Liver (tissue), 9 donors: ENCODE results near the gene BACH1. TPM values are rescaled to one million over a fixed set of nuclear protein-coding genes. Genes with fewer than 3 reads are reported as not detected.

Source experiments
- DNase-seq: peaks from one replicate; pipeline ENCODE4 v3.0.0-alpha.2; 2017; ENCODE audit warnings: low spot score
- H3K27ac ChIP-seq, 2 donors: one replicate each; pipeline ENCODE4 v1.7.0; 2013; ENCODE audit warnings: inconsistent platforms in 2 of 2, low read length in 2 of 2, control low read depth in 1 of 2, low read depth in 1 of 2, mild to moderate bottlenecking in 1 of 2
- H3K27me3 ChIP-seq, 4 donors: one replicate each; pipeline versions ENCODE4 v1.6.1 to v1.7.0; 2013; ENCODE audit warnings: low read length in 3 of 4, inconsistent platforms in 1 of 4, mild to moderate bottlenecking in 1 of 4, moderate library complexity in 1 of 4; ENCODE audit not compliant: control insufficient read depth in 4 of 4, insufficient read depth in 4 of 4
- H3K36me3 ChIP-seq, 4 donors: one replicate each; pipeline versions ENCODE4 v1.6.1 to v1.7.0; 2013; ENCODE audit warnings: low read length in 3 of 4, mild to moderate bottlenecking in 3 of 4, low read depth in 1 of 4, moderate library complexity in 1 of 4; ENCODE audit not compliant: control insufficient read depth in 4 of 4, insufficient read depth in 3 of 4
- H3K4me1 ChIP-seq, 4 donors: one replicate each; pipeline versions ENCODE4 v1.6.1 to v1.7.0; 2013; ENCODE audit warnings: low read length in 3 of 4, mild to moderate bottlenecking in 3 of 4, moderate library complexity in 1 of 4; ENCODE audit not compliant: control insufficient read depth in 4 of 4, insufficient read depth in 4 of 4
- H3K4me3 ChIP-seq, 3 donors: one replicate each; pipeline versions ENCODE4 v1.6.1 to v1.7.0; 2013; ENCODE audit warnings: low read length in 3 of 3, control low read depth in 1 of 3, low read depth in 1 of 3, mild to moderate bottlenecking in 1 of 3
- H3K9ac ChIP-seq, 2 donors: one replicate each; pipeline ENCODE4 v1.7.0; 2013; ENCODE audit warnings: low read length in 2 of 2, mild to moderate bottlenecking in 2 of 2, moderate library complexity in 2 of 2, control low read depth in 1 of 2, low read depth in 1 of 2
- H3K9me3 ChIP-seq, 4 donors: one replicate each; pipeline versions ENCODE4 v1.6.1 to v1.7.0; 2013; ENCODE audit warnings: low read length in 3 of 4; ENCODE audit not compliant: control insufficient read depth in 4 of 4
- EGR1 ChIP-seq, 2 donors: IDR thresholded peaks; 2 replicates each; pipeline ENCODE4 v1.6.1; 2016 to 2018; ENCODE audit warnings: antibody characterized with exemption in 2 of 2, low read depth in 2 of 2
- FOXA1 ChIP-seq: IDR thresholded peaks from 2 replicates; pipeline ENCODE4 v1.6.1; 2016; ENCODE audit warnings: antibody characterized with exemption
- FOXA2 ChIP-seq: IDR thresholded peaks from 2 replicates; pipeline ENCODE4 v1.6.1; 2016; ENCODE audit warnings: antibody characterized with exemption
- GABPA ChIP-seq, 2 donors: IDR thresholded peaks in 1 of 2; conservative IDR thresholded peaks in 1 of 2; 2 replicates each; pipeline ENCODE4 v1.6.1; 2016; ENCODE audit warnings: antibody characterized with exemption in 2 of 2, mild to moderate bottlenecking in 1 of 2, moderate library complexity in 1 of 2
- HNF4G ChIP-seq: IDR thresholded peaks from 2 replicates; pipeline ENCODE4 v1.6.1; 2016; ENCODE audit warnings: antibody characterized with exemption
- JUND ChIP-seq, 2 donors: IDR thresholded peaks; 2 replicates each; pipeline ENCODE4 v1.6.1; 2016; ENCODE audit warnings: antibody characterized with exemption in 2 of 2
- NR2F2 ChIP-seq: IDR thresholded peaks from 2 replicates; pipeline ENCODE4 v1.6.1; 2016; ENCODE audit warnings: antibody characterized with exemption
- RXRA ChIP-seq, 2 donors: IDR thresholded peaks; 2 replicates each; pipeline ENCODE4 v1.6.1; 2017 to 2018; ENCODE audit warnings: antibody characterized with exemption in 2 of 2, mild to moderate bottlenecking in 1 of 2
- SP1 ChIP-seq: IDR thresholded peaks from 2 replicates; pipeline ENCODE4 v1.6.1; 2018; ENCODE audit warnings: antibody characterized with exemption, mild to moderate bottlenecking
- TAF1 ChIP-seq: conservative IDR thresholded peaks from 2 replicates; pipeline ENCODE4 v1.6.1; 2016; ENCODE audit warnings: antibody characterized with exemption, mild to moderate bottlenecking
- YY1 ChIP-seq: IDR thresholded peaks from 2 replicates; pipeline ENCODE4 v1.6.1; 2016; ENCODE audit warnings: antibody characterized with exemption, mild to moderate bottlenecking
- WGBS: extraction: QIAGEN DNeasy Blood & Tissue Kit; methylation state at CpG from one replicate; pipeline ENCODE4 v1.1.7; 2013; 5-methylcytosine and 5-hydroxymethylcytosine counted together
- polyA plus RNA-seq, 2 donors: library from polyadenylated mRNA; stranded (reverse) in 1 of 2; unstranded in 1 of 2; fragments of 200-250 nt in 1 of 2; fragments of >200 nt in 1 of 2; fragmentation: Nextera tagmentation in 1 of 2; extraction: Ambion mirVana in 1 of 2; gene quantifications; one replicate each; pipeline versions ENCODE4 v1.2.1 to v1.2.3, GENCODE V29; 2013 to 2015
- total RNA-seq, 2 donors: library from RNA; depleted of rRNA; stranded (reverse); fragments of >200 nt; gene quantifications; one replicate each; pipeline ENCODE4 v1.2.3, GENCODE V29; 2014
- TF ChIP-seq, protein P1 (sequence below): IDR thresholded peaks from 2 replicates; pipeline ENCODE4 v1.6.1; 2016; ENCODE audit warnings: antibody characterized with exemption
- TF ChIP-seq, protein P2 (sequence below): IDR thresholded peaks from 2 replicates; pipeline ENCODE4 v1.6.1; 2016; ENCODE audit warnings: antibody characterized with exemption, mild to moderate bottlenecking
- TF ChIP-seq, protein P3 (sequence below): IDR thresholded peaks from 2 replicates; pipeline ENCODE4 v1.6.1; 2016; ENCODE audit warnings: antibody characterized with exemption
- TF ChIP-seq, protein P4 (sequence below): IDR thresholded peaks from 2 replicates; pipeline ENCODE4 v1.6.1; 2016; ENCODE audit warnings: antibody characterized with exemption
- TF ChIP-seq, protein P5 (sequence below): fragments of 150-350 bp; IDR thresholded peaks from 2 replicates; pipeline ENCODE4 v1.5.1; 2017; ENCODE audit warnings: improper control_type of control experiment, low read depth, low read length; ENCODE audit not compliant: missing input control
- donor health status: healthy.
- donor health status: healthy.
- donor health status: healthy.
- donor health status: healthy.
- donor health status: healthy.

The BACH1 gene
- total and polyA plus RNA-seq, 4 donors = 7.5 to 47.1 (median 19.9) TPM

DNA sequence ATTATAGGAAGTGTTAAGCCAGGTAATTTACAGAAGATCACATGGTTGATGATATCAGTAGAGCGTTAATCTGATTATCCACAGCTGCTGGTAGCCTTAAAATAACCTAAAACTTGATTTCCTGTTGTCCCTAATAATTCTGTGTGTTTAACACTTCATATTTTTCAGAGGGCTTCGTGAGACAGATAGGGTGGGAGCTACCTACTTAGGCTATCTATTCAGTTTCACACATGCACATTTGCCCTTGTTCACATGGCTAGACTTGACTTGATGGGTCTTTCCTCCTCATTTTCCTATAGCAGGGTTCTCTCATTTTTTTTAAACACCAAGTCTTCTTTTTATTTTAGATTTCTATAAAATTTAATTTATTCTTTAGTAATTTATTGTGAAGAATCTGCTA, 11.0 kb downstream of the BACH1 start:
- no peak for DNase-seq
- Histone ChIP-seq H3K27ac (no peak overlapping the region), H3K4me1 (peaks cover under 1 to 30% (median 11%) of the 10 kb centered on the region in 4 donors), H3K36me3 (peaks cover 0 to 2% (median under 1%) of the 10 kb centered on the region in 4 donors), H3K9ac (no peak overlapping the region), H3K27me3 (no peaks in the 10 kb centered on the region), H3K9me3 (no peaks in the 10 kb centered on the region), H3K4me3 (no peak overlapping the region)
- TF ChIP-seq, protein P1, sequence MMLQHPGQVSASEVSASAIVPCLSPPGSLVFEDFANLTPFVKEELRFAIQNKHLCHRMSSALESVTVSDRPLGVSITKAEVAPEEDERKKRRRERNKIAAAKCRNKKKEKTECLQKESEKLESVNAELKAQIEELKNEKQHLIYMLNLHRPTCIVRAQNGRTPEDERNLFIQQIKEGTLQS = no peak
- TF ChIP-seq HNF4G (no peak), SP1 (no peak), YY1 (no peak), JUND (IDR thresholded peaks at IDR 0.05) (no peak), TAF1 (no peak), FOXA1 (no peak), NR2F2 (no peak), RXRA (IDR thresholded peaks at IDR 0.05) (no peak), FOXA2 (no peak)
- TF ChIP-seq, protein P2, sequence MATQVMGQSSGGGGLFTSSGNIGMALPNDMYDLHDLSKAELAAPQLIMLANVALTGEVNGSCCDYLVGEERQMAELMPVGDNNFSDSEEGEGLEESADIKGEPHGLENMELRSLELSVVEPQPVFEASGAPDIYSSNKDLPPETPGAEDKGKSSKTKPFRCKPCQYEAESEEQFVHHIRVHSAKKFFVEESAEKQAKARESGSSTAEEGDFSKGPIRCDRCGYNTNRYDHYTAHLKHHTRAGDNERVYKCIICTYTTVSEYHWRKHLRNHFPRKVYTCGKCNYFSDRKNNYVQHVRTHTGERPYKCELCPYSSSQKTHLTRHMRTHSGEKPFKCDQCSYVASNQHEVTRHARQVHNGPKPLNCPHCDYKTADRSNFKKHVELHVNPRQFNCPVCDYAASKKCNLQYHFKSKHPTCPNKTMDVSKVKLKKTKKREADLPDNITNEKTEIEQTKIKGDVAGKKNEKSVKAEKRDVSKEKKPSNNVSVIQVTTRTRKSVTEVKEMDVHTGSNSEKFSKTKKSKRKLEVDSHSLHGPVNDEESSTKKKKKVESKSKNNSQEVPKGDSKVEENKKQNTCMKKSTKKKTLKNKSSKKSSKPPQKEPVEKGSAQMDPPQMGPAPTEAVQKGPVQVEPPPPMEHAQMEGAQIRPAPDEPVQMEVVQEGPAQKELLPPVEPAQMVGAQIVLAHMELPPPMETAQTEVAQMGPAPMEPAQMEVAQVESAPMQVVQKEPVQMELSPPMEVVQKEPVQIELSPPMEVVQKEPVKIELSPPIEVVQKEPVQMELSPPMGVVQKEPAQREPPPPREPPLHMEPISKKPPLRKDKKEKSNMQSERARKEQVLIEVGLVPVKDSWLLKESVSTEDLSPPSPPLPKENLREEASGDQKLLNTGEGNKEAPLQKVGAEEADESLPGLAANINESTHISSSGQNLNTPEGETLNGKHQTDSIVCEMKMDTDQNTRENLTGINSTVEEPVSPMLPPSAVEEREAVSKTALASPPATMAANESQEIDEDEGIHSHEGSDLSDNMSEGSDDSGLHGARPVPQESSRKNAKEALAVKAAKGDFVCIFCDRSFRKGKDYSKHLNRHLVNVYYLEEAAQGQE = no peak
- 88% methylated on average over 2 of the region's 2 CpGs for WGBS

DNA sequence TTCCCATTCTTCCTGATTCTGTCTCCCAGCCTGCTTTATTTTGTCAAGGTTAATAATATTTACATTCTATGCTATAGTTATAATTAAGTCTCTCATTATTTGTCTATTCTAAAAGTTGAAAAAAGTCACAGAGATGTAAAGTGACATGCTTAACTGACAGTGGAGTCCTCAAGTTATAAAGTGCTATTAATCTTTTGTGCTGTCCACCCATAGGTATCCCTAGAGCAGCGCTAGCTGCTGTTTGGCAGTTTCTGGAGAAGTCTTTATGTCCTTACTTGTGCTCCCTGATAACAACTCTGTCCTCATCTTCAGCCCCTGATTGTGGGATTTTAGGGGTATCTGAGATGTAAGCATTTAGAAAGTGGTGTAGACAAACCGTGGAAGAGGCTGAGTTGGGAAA, 13.1 kb downstream of the BACH1 start:
- H3K36me3 ChIP-seq = peaks cover 0 to 2% (median under 1%) of the 10 kb centered on the region in 4 donors
- DNase-seq = no peak
- no peak overlapping the region for H3K9ac ChIP-seq
- 95% methylated on average over 2 of the region's 2 CpGs for WGBS
- H3K9me3 ChIP-seq = no peaks in the 10 kb centered on the region
- no peak overlapping the region for H3K4me3 ChIP-seq
- TF ChIP-seq, protein P3, sequence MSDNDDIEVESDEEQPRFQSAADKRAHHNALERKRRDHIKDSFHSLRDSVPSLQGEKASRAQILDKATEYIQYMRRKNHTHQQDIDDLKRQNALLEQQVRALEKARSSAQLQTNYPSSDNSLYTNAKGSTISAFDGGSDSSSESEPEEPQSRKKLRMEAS = no peak
- no peak for TF ChIP-seq HNF4G
- no peak for TF ChIP-seq YY1
- no peak for TF ChIP-seq FOXA1
- TF ChIP-seq, protein P1 = no peak
- TF ChIP-seq GABPA (IDR thresholded peaks at IDR 0.05 in 1 of 2, conservative IDR thresholded peaks at IDR 0.05 in 1 of 2) = no peak
- TF ChIP-seq, protein P4, sequence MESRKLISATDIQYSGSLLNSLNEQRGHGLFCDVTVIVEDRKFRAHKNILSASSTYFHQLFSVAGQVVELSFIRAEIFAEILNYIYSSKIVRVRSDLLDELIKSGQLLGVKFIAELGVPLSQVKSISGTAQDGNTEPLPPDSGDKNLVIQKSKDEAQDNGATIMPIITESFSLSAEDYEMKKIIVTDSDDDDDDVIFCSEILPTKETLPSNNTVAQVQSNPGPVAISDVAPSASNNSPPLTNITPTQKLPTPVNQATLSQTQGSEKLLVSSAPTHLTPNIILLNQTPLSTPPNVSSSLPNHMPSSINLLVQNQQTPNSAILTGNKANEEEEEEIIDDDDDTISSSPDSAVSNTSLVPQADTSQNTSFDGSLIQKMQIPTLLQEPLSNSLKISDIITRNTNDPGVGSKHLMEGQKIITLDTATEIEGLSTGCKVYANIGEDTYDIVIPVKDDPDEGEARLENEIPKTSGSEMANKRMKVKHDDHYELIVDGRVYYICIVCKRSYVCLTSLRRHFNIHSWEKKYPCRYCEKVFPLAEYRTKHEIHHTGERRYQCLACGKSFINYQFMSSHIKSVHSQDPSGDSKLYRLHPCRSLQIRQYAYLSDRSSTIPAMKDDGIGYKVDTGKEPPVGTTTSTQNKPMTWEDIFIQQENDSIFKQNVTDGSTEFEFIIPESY = no peak
- TF ChIP-seq SP1 = no peak
- TF ChIP-seq RXRA (IDR thresholded peaks at IDR 0.05) = no peak
- TF ChIP-seq EGR1 (IDR thresholded peaks at IDR 0.05; ENCODE audit: low read depth in 2 of 2) = no peak
- no peak for TF ChIP-seq JUND (IDR thresholded peaks at IDR 0.05)
- TF ChIP-seq, protein P2 = no peak
- no peak for TF ChIP-seq NR2F2
- TF ChIP-seq, protein P5, sequence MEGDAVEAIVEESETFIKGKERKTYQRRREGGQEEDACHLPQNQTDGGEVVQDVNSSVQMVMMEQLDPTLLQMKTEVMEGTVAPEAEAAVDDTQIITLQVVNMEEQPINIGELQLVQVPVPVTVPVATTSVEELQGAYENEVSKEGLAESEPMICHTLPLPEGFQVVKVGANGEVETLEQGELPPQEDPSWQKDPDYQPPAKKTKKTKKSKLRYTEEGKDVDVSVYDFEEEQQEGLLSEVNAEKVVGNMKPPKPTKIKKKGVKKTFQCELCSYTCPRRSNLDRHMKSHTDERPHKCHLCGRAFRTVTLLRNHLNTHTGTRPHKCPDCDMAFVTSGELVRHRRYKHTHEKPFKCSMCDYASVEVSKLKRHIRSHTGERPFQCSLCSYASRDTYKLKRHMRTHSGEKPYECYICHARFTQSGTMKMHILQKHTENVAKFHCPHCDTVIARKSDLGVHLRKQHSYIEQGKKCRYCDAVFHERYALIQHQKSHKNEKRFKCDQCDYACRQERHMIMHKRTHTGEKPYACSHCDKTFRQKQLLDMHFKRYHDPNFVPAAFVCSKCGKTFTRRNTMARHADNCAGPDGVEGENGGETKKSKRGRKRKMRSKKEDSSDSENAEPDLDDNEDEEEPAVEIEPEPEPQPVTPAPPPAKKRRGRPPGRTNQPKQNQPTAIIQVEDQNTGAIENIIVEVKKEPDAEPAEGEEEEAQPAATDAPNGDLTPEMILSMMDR = no peak
- H3K27ac ChIP-seq = no peak overlapping the region
- peaks cover 0 to 16% (median 2%) of the 10 kb centered on the region in 4 donors for H3K4me1 ChIP-seq
- H3K27me3 ChIP-seq = no peaks in the 10 kb centered on the region
